ENCODE results near the gene CNTN2.

DNA sequence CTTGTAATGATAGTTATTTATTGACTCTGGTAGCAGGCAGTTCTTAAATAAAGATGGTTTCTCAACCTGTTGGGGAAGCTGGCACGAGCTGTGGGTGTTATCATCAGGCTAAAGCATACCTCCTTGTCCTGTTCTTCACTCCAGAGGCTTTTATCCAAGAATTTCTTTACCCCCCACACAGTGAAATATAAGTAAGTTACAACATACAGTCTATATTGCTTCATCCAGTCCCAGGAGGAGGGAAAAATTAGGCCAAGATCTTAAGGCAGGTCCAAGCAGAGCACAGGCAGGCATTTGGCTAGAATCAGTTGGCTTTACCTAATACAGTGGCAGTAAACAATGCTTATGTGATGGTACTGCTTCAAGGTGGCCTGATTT is 34.9 kb downstream of the CNTN2 start:
- TF ChIP-seq, protein P1, sequence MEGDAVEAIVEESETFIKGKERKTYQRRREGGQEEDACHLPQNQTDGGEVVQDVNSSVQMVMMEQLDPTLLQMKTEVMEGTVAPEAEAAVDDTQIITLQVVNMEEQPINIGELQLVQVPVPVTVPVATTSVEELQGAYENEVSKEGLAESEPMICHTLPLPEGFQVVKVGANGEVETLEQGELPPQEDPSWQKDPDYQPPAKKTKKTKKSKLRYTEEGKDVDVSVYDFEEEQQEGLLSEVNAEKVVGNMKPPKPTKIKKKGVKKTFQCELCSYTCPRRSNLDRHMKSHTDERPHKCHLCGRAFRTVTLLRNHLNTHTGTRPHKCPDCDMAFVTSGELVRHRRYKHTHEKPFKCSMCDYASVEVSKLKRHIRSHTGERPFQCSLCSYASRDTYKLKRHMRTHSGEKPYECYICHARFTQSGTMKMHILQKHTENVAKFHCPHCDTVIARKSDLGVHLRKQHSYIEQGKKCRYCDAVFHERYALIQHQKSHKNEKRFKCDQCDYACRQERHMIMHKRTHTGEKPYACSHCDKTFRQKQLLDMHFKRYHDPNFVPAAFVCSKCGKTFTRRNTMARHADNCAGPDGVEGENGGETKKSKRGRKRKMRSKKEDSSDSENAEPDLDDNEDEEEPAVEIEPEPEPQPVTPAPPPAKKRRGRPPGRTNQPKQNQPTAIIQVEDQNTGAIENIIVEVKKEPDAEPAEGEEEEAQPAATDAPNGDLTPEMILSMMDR (IDR thresholded peaks at IDR 0.05; ENCODE audit: control extremely low read depth in 1 of 3, insufficient read depth in 1 of 3, low read depth in 1 of 3, low read length in 3 of 3), result no peak
- TF ChIP-seq, protein P2, sequence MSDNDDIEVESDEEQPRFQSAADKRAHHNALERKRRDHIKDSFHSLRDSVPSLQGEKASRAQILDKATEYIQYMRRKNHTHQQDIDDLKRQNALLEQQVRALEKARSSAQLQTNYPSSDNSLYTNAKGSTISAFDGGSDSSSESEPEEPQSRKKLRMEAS (IDR thresholded peaks at IDR 0.05), result no peak
- TF ChIP-seq POLR2AphosphoS5 (IDR thresholded peaks at IDR 0.05; ENCODE audit: low read depth, low read length) (no peak), CHD2 (IDR thresholded peaks at IDR 0.05; ENCODE audit: low read length) (no peak)

Measured in H1 (cell line).